ENCODE results near the gene TRIM29. TPM values are rescaled to one million over a fixed set of nuclear protein-coding genes. Genes with fewer than 3 reads are reported as not detected.

Gene TRIM29
- total and polyA plus RNA-seq, 2 of the 13 experiments (the other 11 are each of a cell fraction or from before 2014, with no cell fraction given): 0.86 TPM

- no peak for TF ChIP-seq ZNF318 (CRISPR knock-in tag; IDR thresholded peaks at IDR 0.05)
- no peak for TF ChIP-seq ZNF546 (CRISPR knock-in tag; conservative IDR thresholded peaks at IDR 0.05)
- TF ChIP-seq GLMP (CRISPR knock-in tag; IDR thresholded peaks at IDR 0.05; ENCODE audit: borderline replicate concordance): no peak
- no peak for TF ChIP-seq ZNF569 (CRISPR knock-in tag; IDR thresholded peaks at IDR 0.05; ENCODE audit: borderline replicate concordance)
- no peak for TF ChIP-seq PHF20 (CRISPR knock-in tag; IDR thresholded peaks at IDR 0.05)
- no peak for TF ChIP-seq ZNF678 (CRISPR knock-in tag; IDR thresholded peaks at IDR 0.05)
- no peak for TF ChIP-seq NFATC3 (CRISPR knock-in tag; IDR thresholded peaks at IDR 0.05)
- TF ChIP-seq ZFY (CRISPR knock-in tag; IDR thresholded peaks at IDR 0.05): no peak
- TF ChIP-seq KLF12 (CRISPR knock-in tag; IDR thresholded peaks at IDR 0.05; ENCODE audit: borderline replicate concordance): no peak
- TF ChIP-seq ZNF549 (CRISPR knock-in tag; IDR thresholded peaks at IDR 0.05): no peak
- no peak for TF ChIP-seq ZNF614 (CRISPR knock-in tag; IDR thresholded peaks at IDR 0.05; ENCODE audit: borderline replicate concordance)
- TF ChIP-seq BHLHE40 (IDR thresholded peaks at IDR 0.05; ENCODE audit: low read length): no peak
- no peak for TF ChIP-seq IRF9 (CRISPR knock-in tag; IDR thresholded peaks at IDR 0.05; ENCODE audit: borderline replicate concordance)
- TF ChIP-seq ZFP82 (CRISPR knock-in tag; IDR thresholded peaks at IDR 0.05; ENCODE audit: borderline replicate concordance): no peak
- no peak for TF ChIP-seq ARNT (IDR thresholded peaks at IDR 0.05)
Observed at GRCh38 chr11:120136356-120136755, 1.6 kb downstream of the TRIM29 start (continued).

All from HepG2 (cell line).